Fibroblast of villous mesenchyme (primary cell): Measurements from ENCODE around the gene URB2. TPM values are rescaled to one million over a fixed set of nuclear protein-coding genes. Genes with fewer than 3 reads are reported as not detected.

Experiments used
- DNase-seq: peaks from one replicate; pipeline ENCODE4 v3.0.0-alpha.2; 2010; ENCODE audit warnings: low read depth
- H3K4me3 ChIP-seq: 2 replicates; pipeline ENCODE4 v1.5.1; 2011; ENCODE audit warnings: low read depth, mild to moderate bottlenecking, low read length
- total RNA-seq: library from RNA; depleted of rRNA; stranded (reverse); fragments of >200 nt; gene quantifications from 2 replicates; pipeline ENCODE4 v1.2.3, GENCODE V29; 2012
- TF ChIP-seq, protein P1 (sequence below): IDR thresholded peaks from 2 replicates; pipeline ENCODE4 v1.5.1; 2012; ENCODE audit warnings: low read depth, mild to moderate bottlenecking, low read length; ENCODE audit not compliant: insufficient read depth

The URB2 gene
- total RNA-seq, 1 donor, result 14.7 TPM

DNA sequence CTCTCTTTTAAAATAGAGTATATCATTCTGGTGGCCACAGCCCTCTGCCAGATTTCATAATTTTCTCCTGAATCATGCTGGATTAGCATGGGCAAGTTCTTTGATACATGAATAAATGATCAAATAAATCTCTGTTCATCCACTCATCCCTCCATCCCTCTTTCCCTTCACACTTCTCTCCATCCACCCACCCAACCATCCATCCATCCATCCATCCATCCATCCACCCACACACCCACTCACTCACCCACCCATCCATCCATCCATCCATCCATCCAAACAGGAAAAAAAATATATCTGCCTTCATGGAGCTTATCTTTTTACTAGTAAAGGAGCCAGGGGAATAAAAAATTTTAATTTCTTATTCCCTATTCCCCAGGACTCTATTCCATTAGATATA is 49.3 kb downstream of the URB2 start:
- DNase-seq, result no peak
- TF ChIP-seq, protein P1, sequence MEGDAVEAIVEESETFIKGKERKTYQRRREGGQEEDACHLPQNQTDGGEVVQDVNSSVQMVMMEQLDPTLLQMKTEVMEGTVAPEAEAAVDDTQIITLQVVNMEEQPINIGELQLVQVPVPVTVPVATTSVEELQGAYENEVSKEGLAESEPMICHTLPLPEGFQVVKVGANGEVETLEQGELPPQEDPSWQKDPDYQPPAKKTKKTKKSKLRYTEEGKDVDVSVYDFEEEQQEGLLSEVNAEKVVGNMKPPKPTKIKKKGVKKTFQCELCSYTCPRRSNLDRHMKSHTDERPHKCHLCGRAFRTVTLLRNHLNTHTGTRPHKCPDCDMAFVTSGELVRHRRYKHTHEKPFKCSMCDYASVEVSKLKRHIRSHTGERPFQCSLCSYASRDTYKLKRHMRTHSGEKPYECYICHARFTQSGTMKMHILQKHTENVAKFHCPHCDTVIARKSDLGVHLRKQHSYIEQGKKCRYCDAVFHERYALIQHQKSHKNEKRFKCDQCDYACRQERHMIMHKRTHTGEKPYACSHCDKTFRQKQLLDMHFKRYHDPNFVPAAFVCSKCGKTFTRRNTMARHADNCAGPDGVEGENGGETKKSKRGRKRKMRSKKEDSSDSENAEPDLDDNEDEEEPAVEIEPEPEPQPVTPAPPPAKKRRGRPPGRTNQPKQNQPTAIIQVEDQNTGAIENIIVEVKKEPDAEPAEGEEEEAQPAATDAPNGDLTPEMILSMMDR, result no peak
- no peak overlapping the region for H3K4me3 ChIP-seq

DNA sequence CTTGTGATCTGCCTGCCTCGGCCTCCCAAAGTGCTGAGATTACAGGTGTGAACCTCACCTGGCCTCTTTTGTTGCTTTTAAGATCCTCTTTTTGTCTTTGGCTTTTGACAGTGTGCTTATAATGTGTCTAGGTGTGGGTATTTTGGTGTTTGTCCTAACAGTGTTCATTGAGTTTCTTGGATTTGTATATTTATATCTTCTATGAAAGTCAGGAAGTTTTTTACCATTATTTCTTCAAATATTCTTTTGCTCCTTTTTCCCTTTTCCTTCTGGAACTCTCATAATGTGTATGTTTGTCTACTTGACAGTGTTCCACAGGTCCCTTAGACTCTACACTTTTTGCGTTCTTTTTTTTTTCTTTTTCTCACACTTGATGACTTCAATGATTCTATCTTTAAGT is 59.1 kb downstream of the URB2 start:
- H3K4me3 ChIP-seq, result no peak overlapping the region
- TF ChIP-seq, protein P1, result no peak
- no peak for DNase-seq

DNA sequence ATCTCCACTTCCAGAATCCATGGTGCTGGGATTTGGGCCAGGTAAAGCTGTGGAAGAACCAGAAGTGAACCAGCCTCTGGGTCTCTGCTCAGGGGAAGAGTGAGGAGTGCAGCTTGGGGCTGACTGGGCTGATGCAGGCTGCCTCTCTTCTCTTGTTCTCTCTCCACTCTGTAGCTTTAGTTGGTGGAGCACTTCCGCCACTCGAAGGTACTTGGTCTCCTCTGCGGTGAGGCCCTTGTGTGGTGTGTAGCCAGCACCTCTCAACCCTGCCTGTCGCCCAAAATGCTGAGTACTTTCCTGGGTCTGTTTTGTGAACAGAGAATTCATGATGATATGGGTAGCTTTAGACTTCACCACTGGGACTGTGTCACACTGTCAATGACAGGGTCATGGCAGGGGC is 63.2 kb downstream of the URB2 start:
- H3K4me3 ChIP-seq, result no peak overlapping the region
- TF ChIP-seq, protein P1, result no peak
- no peak for DNase-seq

DNA sequence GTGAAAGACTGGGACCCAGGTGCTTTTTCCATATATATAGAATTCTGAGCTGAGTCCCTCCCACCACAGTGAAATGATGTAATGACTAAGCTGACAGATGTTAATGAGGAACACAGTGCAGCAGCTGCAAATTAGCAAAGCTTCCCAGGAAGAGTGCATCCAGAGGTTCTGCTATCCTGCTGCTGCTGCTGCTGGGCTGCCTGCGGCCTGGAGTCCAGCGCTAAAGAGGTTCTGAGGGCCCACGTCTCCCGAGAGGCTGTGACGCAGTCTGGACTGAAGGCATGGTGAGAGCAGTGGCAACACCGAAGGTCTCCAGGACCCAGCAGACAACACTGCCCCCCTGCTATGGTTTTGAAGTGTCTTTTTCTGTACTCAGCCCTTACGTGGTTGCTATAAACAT is 63.9 kb downstream of the URB2 start:
- TF ChIP-seq, protein P1, result no peak
- DNase-seq, result no peak

DNA sequence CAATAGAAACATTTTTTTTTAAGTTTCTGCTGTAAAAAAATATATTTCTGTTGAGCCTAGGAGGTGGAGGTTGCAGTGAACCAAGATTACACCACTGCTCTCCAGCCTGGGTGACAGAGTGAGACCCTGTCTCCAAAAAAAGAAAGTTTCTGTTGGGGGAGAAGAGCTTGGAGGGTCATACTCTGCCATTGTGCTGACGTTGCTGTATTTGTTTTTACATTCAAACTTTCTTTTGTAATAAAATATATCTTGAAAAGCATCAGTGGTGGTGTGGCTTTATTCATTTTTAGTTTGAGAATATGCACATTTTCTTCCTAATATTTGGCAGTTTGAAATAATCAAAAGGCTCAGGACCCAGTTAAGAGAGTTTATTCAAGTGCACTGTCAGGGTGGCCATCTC is 64.6 kb downstream of the URB2 start:
- DNase-seq, result no peak
- TF ChIP-seq, protein P1, result no peak
- no peak overlapping the region for H3K4me3 ChIP-seq

More for the DNA sequence above, 63.9 kb downstream of the URB2 start:
- no peak overlapping the region for H3K4me3 ChIP-seq

DNA sequence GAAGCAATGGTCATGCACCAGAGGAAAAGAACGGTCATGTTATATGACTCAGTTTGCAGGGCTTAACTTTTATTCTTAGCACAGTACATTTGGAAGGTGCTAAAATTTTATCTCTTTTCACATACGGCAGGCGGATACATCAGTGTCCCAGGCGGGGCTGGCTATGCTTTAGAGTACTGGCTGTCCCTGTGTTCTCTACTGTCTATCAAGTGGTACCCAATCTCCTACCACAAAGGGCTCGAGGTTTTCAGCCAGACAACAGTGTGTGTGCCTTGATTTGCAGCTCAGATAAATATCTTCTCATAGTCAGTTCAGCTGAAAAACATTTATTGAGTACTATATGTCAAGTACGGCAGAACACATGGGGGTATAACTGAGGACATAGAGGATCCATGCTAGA is 65.3 kb downstream of the URB2 start:
- DNase-seq, result no peak
- H3K4me3 ChIP-seq, result no peak overlapping the region
- TF ChIP-seq, protein P1, result no peak

DNA sequence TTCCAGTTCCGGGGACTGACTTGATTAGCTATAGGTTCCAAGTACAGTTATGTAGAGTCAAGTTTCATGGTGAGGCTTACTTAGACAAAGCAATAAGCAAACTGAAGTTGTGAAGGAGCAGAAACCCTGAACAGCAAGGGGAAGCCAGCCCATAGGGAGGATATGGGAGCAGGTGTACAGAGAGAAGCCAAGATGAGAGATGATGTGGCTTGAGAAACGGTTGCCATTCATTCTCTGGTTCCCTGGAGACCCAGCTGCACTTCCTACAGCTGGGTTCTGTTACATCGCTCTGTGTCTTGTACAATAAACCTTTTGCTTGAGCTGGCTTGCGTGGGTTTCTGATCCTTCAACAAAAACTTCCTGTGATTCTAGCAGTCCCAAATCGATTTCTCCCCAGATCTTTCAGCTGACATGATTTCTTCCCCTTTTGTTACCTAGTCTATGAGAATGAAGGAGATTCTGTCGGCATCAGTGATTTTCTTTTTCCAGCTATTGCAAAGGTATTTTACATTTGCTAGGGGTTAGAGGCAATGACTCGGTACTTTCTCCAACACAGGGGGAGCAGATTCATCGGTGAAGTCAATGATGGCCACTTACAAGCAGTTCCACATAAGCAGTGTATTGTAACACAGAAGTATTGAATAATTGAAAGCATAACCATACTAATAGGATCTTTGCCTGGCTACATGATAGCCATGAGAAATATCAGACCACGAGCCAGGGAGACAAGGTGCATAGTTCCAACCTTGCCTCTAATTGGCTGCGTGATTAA is 67.3 kb downstream of the URB2 start:
- no peak for DNase-seq
- H3K4me3 ChIP-seq, result no peak overlapping the region

More for the DNA sequence above, 67.3 kb downstream of the URB2 start:
- TF ChIP-seq, protein P1, result no peak
